ENCODE results near the gene ERBB4.

DNA sequence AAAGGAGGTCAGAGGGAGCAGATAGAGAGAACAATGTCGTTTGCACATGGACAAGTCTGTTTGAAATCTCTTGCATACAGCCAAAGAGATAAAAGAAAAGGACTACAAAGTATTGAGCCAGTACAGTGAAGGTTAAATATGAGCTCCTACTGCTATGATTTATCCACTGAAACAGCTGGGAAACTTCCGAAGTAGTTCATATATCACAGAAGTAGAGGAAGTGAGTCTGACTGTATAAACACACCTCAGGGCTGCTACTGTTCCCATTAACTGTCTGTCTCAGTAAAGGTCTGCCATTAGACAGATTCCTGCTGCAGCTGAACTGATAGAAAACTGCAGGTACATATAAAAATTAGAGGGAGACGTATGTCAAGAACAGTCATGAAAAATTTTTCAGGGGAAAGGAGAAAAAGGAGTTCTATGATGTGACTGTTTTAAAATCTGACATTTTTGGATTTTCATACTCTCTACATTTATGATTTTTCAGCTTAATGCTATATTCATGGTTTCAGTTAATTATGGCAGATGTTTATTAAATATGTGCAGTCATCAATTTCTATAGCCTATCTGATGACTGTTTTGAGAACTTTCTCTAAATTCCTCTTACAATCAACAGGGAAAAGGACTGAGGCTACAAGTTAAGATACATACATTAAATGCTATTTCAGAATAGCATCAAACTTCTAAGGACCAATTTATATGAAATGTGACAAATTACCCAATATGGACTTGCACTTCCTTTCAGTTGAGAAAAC, 364.7 kb downstream of the ERBB4 start:
- TF ChIP-seq, protein P1, sequence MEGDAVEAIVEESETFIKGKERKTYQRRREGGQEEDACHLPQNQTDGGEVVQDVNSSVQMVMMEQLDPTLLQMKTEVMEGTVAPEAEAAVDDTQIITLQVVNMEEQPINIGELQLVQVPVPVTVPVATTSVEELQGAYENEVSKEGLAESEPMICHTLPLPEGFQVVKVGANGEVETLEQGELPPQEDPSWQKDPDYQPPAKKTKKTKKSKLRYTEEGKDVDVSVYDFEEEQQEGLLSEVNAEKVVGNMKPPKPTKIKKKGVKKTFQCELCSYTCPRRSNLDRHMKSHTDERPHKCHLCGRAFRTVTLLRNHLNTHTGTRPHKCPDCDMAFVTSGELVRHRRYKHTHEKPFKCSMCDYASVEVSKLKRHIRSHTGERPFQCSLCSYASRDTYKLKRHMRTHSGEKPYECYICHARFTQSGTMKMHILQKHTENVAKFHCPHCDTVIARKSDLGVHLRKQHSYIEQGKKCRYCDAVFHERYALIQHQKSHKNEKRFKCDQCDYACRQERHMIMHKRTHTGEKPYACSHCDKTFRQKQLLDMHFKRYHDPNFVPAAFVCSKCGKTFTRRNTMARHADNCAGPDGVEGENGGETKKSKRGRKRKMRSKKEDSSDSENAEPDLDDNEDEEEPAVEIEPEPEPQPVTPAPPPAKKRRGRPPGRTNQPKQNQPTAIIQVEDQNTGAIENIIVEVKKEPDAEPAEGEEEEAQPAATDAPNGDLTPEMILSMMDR (IDR thresholded peaks at IDR 0.05): no peak
- no peak for TF ChIP-seq POLR2A (IDR thresholded peaks at IDR 0.05)

Measured in esophagus squamous epithelium (tissue), 4 donors.